Measurements from ENCODE around the gene ASCL1. TPM values are rescaled to one million over a fixed set of nuclear protein-coding genes. Genes with fewer than 3 reads are reported as not detected.

ASCL1 gene
- total and polyA plus RNA-seq, 4 donors, result 0.06 TPM; not detected in 3

- DNase-seq (ENCODE audit: low spot score), result no peak
- H3K4me3 ChIP-seq (ENCODE audit: low read depth in 1 of 3, low read length in 3 of 3), result peak overlapping the region; percentile 60 to 73 (median 66)
- H3K9me3 ChIP-seq (ENCODE audit: control insufficient read depth in 4 of 4, low read length in 3 of 4), result no peaks in the 10 kb centered on the region
Measured at GRCh38 chr12:102916252-102917025, 41.0 kb upstream of the ASCL1 start.

GRCh38 chr12:102917026-102917787, 40.3 kb upstream of the ASCL1 start, which contains the start of gene PAH:
TSS of gene PAH (minus strand) at chr12:102917244. CDS start at chr12:102917130, 114 bp downstream.
- WGBS, result 3% methylated on average over 30 of the region's 30 CpGs
- peak within 1 kb of the TSS; percentile 82 to 93 for H3K27ac ChIP-seq (ENCODE audit: low read depth in 1 of 2, low read length in 2 of 2)
- no peak for TF ChIP-seq NR2F2 (IDR thresholded peaks at IDR 0.05)
- no peak for TF ChIP-seq ATF3 (IDR thresholded peaks at IDR 0.05)
- TF ChIP-seq REST (IDR thresholded peaks at IDR 0.05), result peak; percentile 93
- TF ChIP-seq TAF1 (conservative IDR thresholded peaks at IDR 0.05), result peak; percentile 95
- TF ChIP-seq SP1 (IDR thresholded peaks at IDR 0.05), result peak; percentile 80
- peak; percentile 0 to 31 for TF ChIP-seq JUND (IDR thresholded peaks at IDR 0.05)
- TF ChIP-seq YY1 (IDR thresholded peaks at IDR 0.05), result peak; percentile 69
- no peak for TF ChIP-seq CTCF (IDR thresholded peaks at IDR 0.05; ENCODE audit: low read depth, low read length, missing input control)
- TF ChIP-seq HNF4A (conservative IDR thresholded peaks at IDR 0.05), result peak; percentile 32 to 53

More at GRCh38 chr12:102916252-102917025, 41.0 kb upstream of the ASCL1 start:
- H3K9ac ChIP-seq (ENCODE audit: low read depth in 1 of 2, low read length in 2 of 2), result peak overlapping the region; percentile 67 to 99
- no peaks in the 10 kb centered on the region for H3K27me3 ChIP-seq (ENCODE audit: control insufficient read depth in 4 of 4, insufficient read depth in 4 of 4, low read length in 3 of 4)
- H3K36me3 ChIP-seq (ENCODE audit: control insufficient read depth in 4 of 4, insufficient read depth in 3 of 4, low read depth in 1 of 4, low read length in 3 of 4), result peaks cover 0 to 8% (median 1%) of the 10 kb centered on the region in 4 donors
- TF ChIP-seq FOXA1 (IDR thresholded peaks at IDR 0.05) (no peak), RAD21 (IDR thresholded peaks at IDR 0.05) (no peak), ATF3 (IDR thresholded peaks at IDR 0.05) (no peak), TAF1 (conservative IDR thresholded peaks at IDR 0.05) (no peak), HNF4G (IDR thresholded peaks at IDR 0.05) (no peak), NR2F2 (IDR thresholded peaks at IDR 0.05) (no peak), HNF4A (conservative IDR thresholded peaks at IDR 0.05) (no peak), REST (IDR thresholded peaks at IDR 0.05) (no peak), YY1 (IDR thresholded peaks at IDR 0.05) (no peak), JUND (IDR thresholded peaks at IDR 0.05) (no peak), SP1 (IDR thresholded peaks at IDR 0.05) (no peak), RXRA (IDR thresholded peaks at IDR 0.05) (no peak), EGR1 (IDR thresholded peaks at IDR 0.05; ENCODE audit: low read depth in 2 of 2) (no peak)
- 25% methylated on average over 5 of the region's 5 CpGs for WGBS
- peak overlapping the region; percentile 82 to 93 for H3K27ac ChIP-seq (ENCODE audit: low read depth in 1 of 2, low read length in 2 of 2)
- peaks cover 2 to 75% (median 54%) of the 10 kb centered on the region in 4 donors for H3K4me1 ChIP-seq (ENCODE audit: control insufficient read depth in 4 of 4, insufficient read depth in 4 of 4, low read length in 3 of 4)

More at GRCh38 chr12:102917026-102917787, 40.3 kb upstream of the ASCL1 start, which contains the start of gene PAH:
- peaks cover 2 to 71% (median 52%) of the 10 kb centered on the region in 4 donors for H3K4me1 ChIP-seq (ENCODE audit: control insufficient read depth in 4 of 4, insufficient read depth in 4 of 4, low read length in 3 of 4)
- H3K9ac ChIP-seq (ENCODE audit: low read depth in 1 of 2, low read length in 2 of 2), result peak within 1 kb of the TSS; percentile 80 to 99
- peak within 1 kb of the TSS; percentile 60 to 73 (median 66) for H3K4me3 ChIP-seq (ENCODE audit: low read depth in 1 of 3, low read length in 3 of 3)
- no peaks in the 10 kb centered on the region for H3K27me3 ChIP-seq (ENCODE audit: control insufficient read depth in 4 of 4, insufficient read depth in 4 of 4, low read length in 3 of 4)
- H3K9me3 ChIP-seq (ENCODE audit: control insufficient read depth in 4 of 4, low read length in 3 of 4), result no peaks in the 10 kb centered on the region
- peak; percentile 77 for DNase-seq (ENCODE audit: low spot score)
- H3K36me3 ChIP-seq (ENCODE audit: control insufficient read depth in 4 of 4, insufficient read depth in 3 of 4, low read depth in 1 of 4, low read length in 3 of 4), result peaks cover 0 to 8% (median 0%) of the 10 kb centered on the region in 4 donors
